ENCODE data around the gene MAN1A2.

The MAN1A2 gene

GRCh38 chr1:117527566-117528102, 160.4 kb downstream of the MAN1A2 start:
- no peak overlapping the region for H3K4me3 ChIP-seq (ENCODE audit: low read depth, low read length)
- TF ChIP-seq, protein P1, sequence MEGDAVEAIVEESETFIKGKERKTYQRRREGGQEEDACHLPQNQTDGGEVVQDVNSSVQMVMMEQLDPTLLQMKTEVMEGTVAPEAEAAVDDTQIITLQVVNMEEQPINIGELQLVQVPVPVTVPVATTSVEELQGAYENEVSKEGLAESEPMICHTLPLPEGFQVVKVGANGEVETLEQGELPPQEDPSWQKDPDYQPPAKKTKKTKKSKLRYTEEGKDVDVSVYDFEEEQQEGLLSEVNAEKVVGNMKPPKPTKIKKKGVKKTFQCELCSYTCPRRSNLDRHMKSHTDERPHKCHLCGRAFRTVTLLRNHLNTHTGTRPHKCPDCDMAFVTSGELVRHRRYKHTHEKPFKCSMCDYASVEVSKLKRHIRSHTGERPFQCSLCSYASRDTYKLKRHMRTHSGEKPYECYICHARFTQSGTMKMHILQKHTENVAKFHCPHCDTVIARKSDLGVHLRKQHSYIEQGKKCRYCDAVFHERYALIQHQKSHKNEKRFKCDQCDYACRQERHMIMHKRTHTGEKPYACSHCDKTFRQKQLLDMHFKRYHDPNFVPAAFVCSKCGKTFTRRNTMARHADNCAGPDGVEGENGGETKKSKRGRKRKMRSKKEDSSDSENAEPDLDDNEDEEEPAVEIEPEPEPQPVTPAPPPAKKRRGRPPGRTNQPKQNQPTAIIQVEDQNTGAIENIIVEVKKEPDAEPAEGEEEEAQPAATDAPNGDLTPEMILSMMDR (IDR thresholded peaks at IDR 0.05; ENCODE audit: borderline replicate concordance, insufficient read depth, low read depth, low read length), result no peak

- no peak overlapping the region for H3K4me3 ChIP-seq (ENCODE audit: low read depth, low read length)
- TF ChIP-seq, protein P1 (IDR thresholded peaks at IDR 0.05; ENCODE audit: borderline replicate concordance, insufficient read depth, low read depth, low read length), result no peak
Observed at GRCh38 chr1:117529683-117530082, 162.4 kb downstream of the MAN1A2 start.

- no peak overlapping the region for H3K4me3 ChIP-seq (ENCODE audit: low read depth, low read length)
- TF ChIP-seq, protein P1 (IDR thresholded peaks at IDR 0.05; ENCODE audit: borderline replicate concordance, insufficient read depth, low read depth, low read length), result no peak
Observed at GRCh38 chr1:117531222-117531621, 164.0 kb downstream of the MAN1A2 start.

DNA sequence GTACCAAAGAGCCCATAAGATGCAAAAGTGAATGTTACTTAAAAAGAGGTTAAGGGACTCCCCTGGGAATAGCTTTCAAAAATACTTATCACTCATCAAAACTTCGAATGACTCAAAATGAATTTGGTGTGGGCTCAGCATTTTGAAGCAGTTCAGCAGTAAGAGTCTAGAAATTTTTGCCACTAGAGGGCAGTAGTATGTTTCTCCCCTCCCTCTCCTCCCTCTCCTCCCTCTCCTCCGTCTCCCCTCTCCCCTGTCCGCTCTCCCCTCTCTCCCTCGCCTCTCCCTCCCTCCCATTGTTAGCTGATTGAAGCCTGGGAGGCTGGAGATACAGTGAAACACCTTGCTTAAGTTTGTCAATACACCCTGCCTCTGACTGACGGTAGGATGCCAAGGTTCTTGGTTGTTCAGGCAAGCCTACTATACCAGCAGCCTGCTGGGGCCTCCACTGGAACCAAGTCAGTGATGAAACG, 167.8 kb downstream of the MAN1A2 start:
- TF ChIP-seq, protein P1 (IDR thresholded peaks at IDR 0.05; ENCODE audit: borderline replicate concordance, insufficient read depth, low read depth, low read length), result peak; percentile 63
- no peak overlapping the region for H3K4me3 ChIP-seq (ENCODE audit: low read depth, low read length)

GRCh38 chr1:117535821-117536220, 168.6 kb downstream of the MAN1A2 start:
- no peak overlapping the region for H3K4me3 ChIP-seq (ENCODE audit: low read depth, low read length)
- TF ChIP-seq, protein P1 (IDR thresholded peaks at IDR 0.05; ENCODE audit: borderline replicate concordance, insufficient read depth, low read depth, low read length), result no peak

DNA sequence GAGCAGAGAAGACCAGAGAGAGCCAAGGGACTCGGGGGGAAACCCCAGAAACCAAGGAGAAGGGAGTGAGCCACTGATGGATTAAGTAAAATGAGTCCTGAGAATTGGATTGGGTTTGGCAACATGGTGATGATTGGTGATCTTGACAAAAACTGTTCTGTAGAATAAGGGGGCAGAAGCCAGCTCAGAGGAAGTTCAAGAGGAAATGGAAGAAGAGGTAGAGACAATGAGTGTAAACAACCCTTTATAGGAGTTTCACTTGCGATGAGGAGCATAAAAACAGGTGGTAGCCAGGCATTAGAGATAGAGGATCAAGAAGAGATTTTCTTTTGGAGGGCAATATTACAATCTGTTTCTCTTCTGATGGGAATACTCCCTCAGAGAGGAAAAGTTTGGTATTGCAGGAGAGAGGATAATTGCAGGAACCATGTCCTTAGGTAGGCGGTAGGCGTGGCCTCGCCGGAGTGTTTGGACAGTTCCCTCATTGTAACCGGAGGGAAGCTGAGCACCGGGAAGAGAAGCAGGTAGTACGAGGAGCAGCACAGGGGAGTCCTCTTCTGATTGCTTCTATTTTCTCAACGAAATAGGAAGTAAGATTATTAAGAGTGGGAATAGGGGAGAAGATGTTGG, 170.2 kb downstream of the MAN1A2 start:
- H3K4me3 ChIP-seq (ENCODE audit: low read depth, low read length), result no peak overlapping the region
- TF ChIP-seq, protein P1 (IDR thresholded peaks at IDR 0.05; ENCODE audit: borderline replicate concordance, insufficient read depth, low read depth, low read length), result no peak

- TF ChIP-seq, protein P1 (IDR thresholded peaks at IDR 0.05; ENCODE audit: borderline replicate concordance, insufficient read depth, low read depth, low read length), result no peak
- H3K4me3 ChIP-seq (ENCODE audit: low read depth, low read length), result no peak overlapping the region
Observed at GRCh38 chr1:117540532-117540931, 173.3 kb downstream of the MAN1A2 start.

Measured in GM12875 (cell line).